Measurements from ENCODE around the gene MYBPC3. TPM values are rescaled to one million over a fixed set of nuclear protein-coding genes. Genes with fewer than 3 reads are reported as not detected.

Gene MYBPC3
- total RNA-seq, 1 donor from 2014 or later, result not detected

DNA sequence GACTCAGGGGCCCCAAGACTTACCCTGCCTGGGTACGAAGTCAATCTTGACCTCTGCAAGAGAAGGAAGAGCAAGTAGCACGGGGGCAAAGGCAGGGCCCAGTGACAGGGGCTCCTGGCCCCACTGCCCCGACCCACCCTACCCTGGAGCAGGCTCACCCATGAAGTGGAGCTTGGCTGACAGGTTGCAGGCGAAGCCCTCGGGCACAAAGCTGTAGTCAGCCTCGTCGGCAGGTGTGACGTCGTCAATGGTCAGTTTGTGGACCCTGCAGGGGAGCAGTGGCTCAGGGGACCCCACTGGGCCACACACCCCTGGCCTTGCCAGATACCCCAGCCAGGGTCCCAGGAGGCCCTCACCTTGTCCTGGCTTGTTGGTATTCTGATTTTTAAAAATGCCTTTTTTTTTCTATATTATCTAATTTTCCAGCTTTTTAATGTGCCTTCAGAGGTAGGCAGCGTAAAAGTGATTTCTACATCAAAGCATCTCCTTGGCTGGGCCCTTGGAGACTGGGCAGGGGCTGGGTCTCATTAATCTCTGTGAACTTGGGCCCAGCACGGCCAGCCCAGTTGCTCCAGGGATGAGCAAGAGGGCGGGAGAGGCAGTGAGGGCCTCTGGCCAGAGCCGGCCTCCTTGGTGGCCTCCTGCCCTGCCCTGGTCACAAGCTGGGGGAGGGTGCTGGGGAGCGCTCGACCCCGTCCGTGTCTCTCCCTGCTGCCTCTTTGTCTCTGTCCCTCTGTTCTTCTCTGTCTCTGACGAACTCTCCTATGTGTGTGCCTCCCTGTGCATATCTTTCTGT lies 11.3 kb downstream of the MYBPC3 start:
- Histone ChIP-seq H3K9me3 (ENCODE audit: insufficient read depth, low read depth, low read length) (no peaks in the 10 kb centered on the region), H3K4me1 (ENCODE audit: insufficient read depth, low read length) (no peaks in the 10 kb centered on the region), H3K4me3 (ENCODE audit: insufficient read depth, low read depth, low read length) (no peak overlapping the region), H3K9ac (ENCODE audit: low read length) (no peak overlapping the region), H3K27ac (ENCODE audit: low read depth, low read length) (no peak overlapping the region), H4K20me1 (ENCODE audit: insufficient read depth, low read length) (no peaks in the 10 kb centered on the region), H3K79me2 (ENCODE audit: insufficient read depth, low read length) (no peaks in the 10 kb centered on the region), H3K27me3 (ENCODE audit: insufficient read depth, low read length) (peaks cover 5% of the 10 kb centered on the region), H3K4me2 (ENCODE audit: low read length) (no peak overlapping the region), H3K36me3 (ENCODE audit: insufficient read depth, low read length) (no peaks in the 10 kb centered on the region), H2AFZ (ENCODE audit: low read depth, low read length) (no peak overlapping the region)
- Mint-ChIP-seq H3K9me3 (ENCODE audit: unreplicated experiment) (no peaks in the 10 kb centered on the region), H3K4me3 (ENCODE audit: unreplicated experiment) (no peak overlapping the region), H3K27me3 (ENCODE audit: low read depth, unreplicated experiment) (peaks cover 35% of the 10 kb centered on the region), H3K27ac (ENCODE audit: unreplicated experiment) (no peak overlapping the region), H3K4me1 (ENCODE audit: low read depth, unreplicated experiment) (no peaks in the 10 kb centered on the region), H3K36me3 (ENCODE audit: low read depth, unreplicated experiment) (no peaks in the 10 kb centered on the region)
- DNase-seq (ENCODE audit: low read depth) (no peak), FAIRE-seq (no peak)
- TF ChIP-seq, protein P1, sequence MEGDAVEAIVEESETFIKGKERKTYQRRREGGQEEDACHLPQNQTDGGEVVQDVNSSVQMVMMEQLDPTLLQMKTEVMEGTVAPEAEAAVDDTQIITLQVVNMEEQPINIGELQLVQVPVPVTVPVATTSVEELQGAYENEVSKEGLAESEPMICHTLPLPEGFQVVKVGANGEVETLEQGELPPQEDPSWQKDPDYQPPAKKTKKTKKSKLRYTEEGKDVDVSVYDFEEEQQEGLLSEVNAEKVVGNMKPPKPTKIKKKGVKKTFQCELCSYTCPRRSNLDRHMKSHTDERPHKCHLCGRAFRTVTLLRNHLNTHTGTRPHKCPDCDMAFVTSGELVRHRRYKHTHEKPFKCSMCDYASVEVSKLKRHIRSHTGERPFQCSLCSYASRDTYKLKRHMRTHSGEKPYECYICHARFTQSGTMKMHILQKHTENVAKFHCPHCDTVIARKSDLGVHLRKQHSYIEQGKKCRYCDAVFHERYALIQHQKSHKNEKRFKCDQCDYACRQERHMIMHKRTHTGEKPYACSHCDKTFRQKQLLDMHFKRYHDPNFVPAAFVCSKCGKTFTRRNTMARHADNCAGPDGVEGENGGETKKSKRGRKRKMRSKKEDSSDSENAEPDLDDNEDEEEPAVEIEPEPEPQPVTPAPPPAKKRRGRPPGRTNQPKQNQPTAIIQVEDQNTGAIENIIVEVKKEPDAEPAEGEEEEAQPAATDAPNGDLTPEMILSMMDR (IDR thresholded peaks at IDR 0.05; ENCODE audit: insufficient read depth, low read depth, low read length), result no peak
- no peak for TF ChIP-seq EZH2 (IDR thresholded peaks at IDR 0.05; ENCODE audit: insufficient read depth, low read length)

DNA sequence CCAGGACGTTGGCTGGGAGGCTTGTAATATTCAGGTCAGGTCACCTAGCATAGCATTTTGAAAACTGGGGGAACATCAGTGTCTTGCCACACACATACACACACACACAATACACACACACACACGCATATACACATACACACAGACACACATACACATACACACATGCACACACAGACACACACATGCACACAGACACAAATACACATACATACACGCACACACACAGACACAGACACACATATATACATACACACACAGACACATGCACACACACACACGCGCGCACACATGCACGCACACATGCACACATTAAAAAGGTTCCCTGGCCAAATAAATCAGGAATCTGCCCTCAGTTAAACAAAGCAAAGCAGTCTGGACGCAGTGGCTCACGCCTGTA lies 12.5 kb downstream of the MYBPC3 start:
- DNase-seq (ENCODE audit: low read depth), result no peak
- no peak for FAIRE-seq
- Histone ChIP-seq H3K79me2 (ENCODE audit: insufficient read depth, low read length) (no peaks in the 10 kb centered on the region), H3K4me3 (ENCODE audit: insufficient read depth, low read depth, low read length) (no peak overlapping the region), H3K27me3 (ENCODE audit: insufficient read depth, low read length) (peaks cover 3% of the 10 kb centered on the region), H3K27ac (ENCODE audit: low read depth, low read length) (no peak overlapping the region), H3K4me1 (ENCODE audit: insufficient read depth, low read length) (no peaks in the 10 kb centered on the region), H4K20me1 (ENCODE audit: insufficient read depth, low read length) (no peaks in the 10 kb centered on the region), H2AFZ (ENCODE audit: low read depth, low read length) (no peak overlapping the region), H3K9ac (ENCODE audit: low read length) (no peak overlapping the region), H3K9me3 (ENCODE audit: insufficient read depth, low read depth, low read length) (no peaks in the 10 kb centered on the region), H3K36me3 (ENCODE audit: insufficient read depth, low read length) (no peaks in the 10 kb centered on the region), H3K4me2 (ENCODE audit: low read length) (no peak overlapping the region)
- no peak for TF ChIP-seq EZH2 (IDR thresholded peaks at IDR 0.05; ENCODE audit: insufficient read depth, low read length)
- TF ChIP-seq, protein P1 (IDR thresholded peaks at IDR 0.05; ENCODE audit: insufficient read depth, low read depth, low read length), result no peak
- H3K27me3 Mint-ChIP-seq (ENCODE audit: low read depth, unreplicated experiment), result peaks cover 28% of the 10 kb centered on the region
- H3K9me3 Mint-ChIP-seq (ENCODE audit: unreplicated experiment), result no peaks in the 10 kb centered on the region
- no peak overlapping the region for H3K27ac Mint-ChIP-seq (ENCODE audit: unreplicated experiment)
- no peaks in the 10 kb centered on the region for H3K4me1 Mint-ChIP-seq (ENCODE audit: low read depth, unreplicated experiment)
- H3K4me3 Mint-ChIP-seq (ENCODE audit: unreplicated experiment), result no peak overlapping the region
- H3K36me3 Mint-ChIP-seq (ENCODE audit: low read depth, unreplicated experiment), result no peaks in the 10 kb centered on the region
